SK-N-MC (cell line): ENCODE measurements around the gene VPS26C.

Experiments used
- EZH2 ChIP-seq: fragments of 200-600 bp; sonication (generic); IDR thresholded peaks from one replicate; pipeline ENCODE4 v1.6.1; 2017; ENCODE audit warnings: antibody characterized with exemption
- POLR2AphosphoS5 ChIP-seq: IDR thresholded peaks from 2 replicates; pipeline ENCODE4 v1.6.1; 2012; ENCODE audit warnings: mild to moderate bottlenecking, low read depth, low read length, borderline replicate concordance

- TF ChIP-seq POLR2AphosphoS5 (no peak), EZH2 (no peak)
Observed at GRCh38 chr21:37249112-37249904, 17.8 kb downstream of the VPS26C start.
